ENCODE measurements around the gene ITGB2. TPM values are rescaled to one million over a fixed set of nuclear protein-coding genes. Genes with fewer than 3 reads are reported as not detected.

ITGB2 gene
- polyA plus RNA-seq, 1 of the 3 experiments (the other 2 are of a cell fraction) = 0.77 TPM

DNA sequence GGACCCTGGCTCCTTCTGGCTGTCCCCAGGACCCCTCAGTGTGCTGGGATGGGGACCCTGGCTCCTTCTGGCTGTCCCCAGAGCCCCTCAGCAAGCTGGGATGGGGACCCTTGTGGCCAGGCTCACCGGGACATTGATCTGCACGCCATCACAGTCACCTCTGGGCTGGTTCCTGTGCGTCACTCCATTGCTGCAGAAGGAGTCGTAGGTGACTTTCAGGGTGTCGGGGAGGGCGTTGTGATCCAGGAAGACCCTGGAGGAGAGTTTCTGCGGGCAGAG, 27.5 kb downstream of the ITGB2 start (continued):
- TF ChIP-seq, protein P1, sequence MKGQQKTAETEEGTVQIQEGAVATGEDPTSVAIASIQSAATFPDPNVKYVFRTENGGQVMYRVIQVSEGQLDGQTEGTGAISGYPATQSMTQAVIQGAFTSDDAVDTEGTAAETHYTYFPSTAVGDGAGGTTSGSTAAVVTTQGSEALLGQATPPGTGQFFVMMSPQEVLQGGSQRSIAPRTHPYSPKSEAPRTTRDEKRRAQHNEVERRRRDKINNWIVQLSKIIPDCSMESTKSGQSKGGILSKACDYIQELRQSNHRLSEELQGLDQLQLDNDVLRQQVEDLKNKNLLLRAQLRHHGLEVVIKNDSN (IDR thresholded peaks at IDR 0.05; ENCODE audit: borderline replicate concordance, low read depth) = no peak

DNA sequence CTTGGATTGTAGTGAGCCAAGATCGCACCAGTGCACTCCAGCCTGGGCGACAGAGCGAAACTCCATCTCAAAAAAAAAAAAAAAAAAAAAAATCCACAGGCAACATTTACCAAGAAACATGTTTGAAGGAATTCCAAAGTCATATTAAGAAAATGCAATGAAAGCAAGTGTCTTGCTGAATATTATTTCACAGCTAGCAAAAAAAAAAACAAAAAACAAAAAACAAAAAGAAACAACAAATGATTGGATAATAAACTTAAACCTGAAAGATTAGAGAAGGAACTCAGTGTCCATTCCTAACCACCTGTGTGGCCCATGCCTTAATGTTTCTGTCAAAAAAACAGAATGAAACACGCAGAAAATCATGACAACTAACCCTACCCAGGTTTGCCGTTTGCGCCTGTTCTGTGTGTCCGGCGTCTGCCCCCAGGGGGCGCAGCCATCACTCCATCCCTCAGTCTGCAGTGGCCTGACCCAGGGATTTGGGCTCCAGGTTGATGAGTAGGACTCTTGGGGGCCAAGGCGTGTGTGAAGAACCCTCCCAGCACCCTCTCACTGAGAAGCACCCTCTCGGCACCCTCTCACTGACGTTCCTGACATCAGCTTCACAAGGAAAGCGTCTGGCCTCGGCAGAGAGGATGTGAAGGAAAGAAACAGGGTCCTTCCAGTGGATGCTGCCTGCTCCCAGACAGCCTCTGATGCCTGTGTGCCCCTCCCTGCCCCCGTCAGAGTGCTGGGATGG, 28.0 kb downstream of the ITGB2 start:
- ChIA-PET POLR2A (interaction anchor here (0.6 kb wide), 1 partner anchor 9 kb away, joined by 7 read pairs; no protein-coding TSS in a partner anchor), CTCF (interaction anchor here (1.1 to 5.5 kb wide), 16 partner anchors 12 to 248 kb away, joined by 3 to 39 read pairs (median 6); no protein-coding TSS in a partner anchor)
- peaks cover 5% of the 10 kb centered on the region; the same call in 1 of the 2 replicates for H3K27me3 ChIP-seq (ENCODE audit: insufficient read depth)
- H4K20me1 ChIP-seq (ENCODE audit: insufficient read depth) = no peaks in the 10 kb centered on the region
- H3K4me2 ChIP-seq = no peak overlapping the region
- no peaks in the 10 kb centered on the region for H3K9me2 ChIP-seq
- TF ChIP-seq SMC3 (IDR thresholded peaks at IDR 0.05; ENCODE audit: low read depth, low read length) (peak; percentile 86), RAD21 (IDR thresholded peaks at IDR 0.05; ENCODE audit: low read length) (peak; percentile 70), TAF1 (IDR thresholded peaks at IDR 0.05; ENCODE audit: borderline replicate concordance, low read depth, low read length) (no peak), MXI1 (IDR thresholded peaks at IDR 0.05; ENCODE audit: low read depth, low read length) (no peak)
- TF ChIP-seq, protein P2, sequence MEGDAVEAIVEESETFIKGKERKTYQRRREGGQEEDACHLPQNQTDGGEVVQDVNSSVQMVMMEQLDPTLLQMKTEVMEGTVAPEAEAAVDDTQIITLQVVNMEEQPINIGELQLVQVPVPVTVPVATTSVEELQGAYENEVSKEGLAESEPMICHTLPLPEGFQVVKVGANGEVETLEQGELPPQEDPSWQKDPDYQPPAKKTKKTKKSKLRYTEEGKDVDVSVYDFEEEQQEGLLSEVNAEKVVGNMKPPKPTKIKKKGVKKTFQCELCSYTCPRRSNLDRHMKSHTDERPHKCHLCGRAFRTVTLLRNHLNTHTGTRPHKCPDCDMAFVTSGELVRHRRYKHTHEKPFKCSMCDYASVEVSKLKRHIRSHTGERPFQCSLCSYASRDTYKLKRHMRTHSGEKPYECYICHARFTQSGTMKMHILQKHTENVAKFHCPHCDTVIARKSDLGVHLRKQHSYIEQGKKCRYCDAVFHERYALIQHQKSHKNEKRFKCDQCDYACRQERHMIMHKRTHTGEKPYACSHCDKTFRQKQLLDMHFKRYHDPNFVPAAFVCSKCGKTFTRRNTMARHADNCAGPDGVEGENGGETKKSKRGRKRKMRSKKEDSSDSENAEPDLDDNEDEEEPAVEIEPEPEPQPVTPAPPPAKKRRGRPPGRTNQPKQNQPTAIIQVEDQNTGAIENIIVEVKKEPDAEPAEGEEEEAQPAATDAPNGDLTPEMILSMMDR (IDR thresholded peaks at IDR 0.05) = peak; percentile 94
- no peak overlapping the region for H3K9ac ChIP-seq
- no peaks in the 10 kb centered on the region for H3K36me3 ChIP-seq (replicated peaks in 1 of 2; ENCODE audit: control insufficient read depth in 1 of 2, insufficient read depth in 2 of 2, low read length in 1 of 2)
- H3K9me3 ChIP-seq = no peaks in the 10 kb centered on the region
- H3K79me2 ChIP-seq (ENCODE audit: insufficient read depth) = no peaks in the 10 kb centered on the region
- H2AFZ ChIP-seq (ENCODE audit: low read depth) = no peak overlapping the region
- H3F3A ChIP-seq (replicated peaks; ENCODE audit: insufficient read depth) = no peaks in the 10 kb centered on the region
- DNase-seq = peak; percentile 86
- H3K4me1 ChIP-seq (ENCODE audit: control insufficient read depth in 1 of 2, insufficient read depth in 2 of 2, low read depth in 1 of 2, low read length in 1 of 2) = peaks cover 0 to 5% of the 10 kb centered on the region in 2 experiments; a peak in 1 of 4 replicates
- H3K4me3 ChIP-seq (ENCODE audit: low read depth in 2 of 2, low read length in 1 of 2) = peak overlapping the region in 1 of 2 experiments; percentile 50; a peak in 1 of 4 replicates
- no peak overlapping the region for H3K27ac ChIP-seq (ENCODE audit: low read depth in 2 of 2, low read length in 1 of 2)
- 29% methylated on average over 11 of the region's 15 CpGs for WGBS (ENCODE audit: low lambda C conversion rate)

DNA sequence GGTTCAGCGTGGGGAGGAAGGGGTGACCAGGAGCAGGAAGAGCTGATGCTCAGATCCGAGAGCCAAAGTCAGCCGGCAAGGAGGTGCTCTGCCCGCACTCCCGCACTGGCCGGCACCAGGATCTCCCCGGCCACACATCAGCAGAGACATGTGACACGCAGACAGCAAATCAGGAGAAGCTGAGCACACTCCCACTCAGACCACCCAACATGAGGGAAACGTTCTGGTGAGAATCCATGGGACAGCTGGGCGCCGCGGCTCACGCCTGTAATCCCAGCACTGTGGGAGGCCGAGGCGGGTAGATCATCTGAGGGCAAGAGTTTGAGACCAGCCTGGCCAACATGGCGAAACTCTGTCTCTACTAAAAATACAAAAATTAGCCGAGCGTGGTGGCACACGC, 28.6 kb downstream of the ITGB2 start:
- no peak overlapping the region for H3K4me3 ChIP-seq (ENCODE audit: low read depth in 2 of 2, low read length in 1 of 2)
- H3K9me2 ChIP-seq = no peaks in the 10 kb centered on the region
- POLR2A ChIA-PET = interaction anchor here (0.6 kb wide), 1 partner anchor 8 kb away, joined by 7 read pairs; no protein-coding TSS in a partner anchor
- peaks cover 5% of the 10 kb centered on the region; the same call in 1 of the 2 replicates for H3K27me3 ChIP-seq (ENCODE audit: insufficient read depth)
- H3K27ac ChIP-seq (ENCODE audit: low read depth in 2 of 2, low read length in 1 of 2) = no peak overlapping the region
- no peaks in the 10 kb centered on the region for H3K36me3 ChIP-seq (replicated peaks in 1 of 2; ENCODE audit: control insufficient read depth in 1 of 2, insufficient read depth in 2 of 2, low read length in 1 of 2)
- 64% methylated on average over 13 of the region's 19 CpGs for WGBS (ENCODE audit: low lambda C conversion rate)
- no peaks in the 10 kb centered on the region for H3F3A ChIP-seq (replicated peaks; ENCODE audit: insufficient read depth)
- DNase-seq = no peak
- CTCF ChIA-PET = interaction anchor here (0.6 to 5.5 kb wide), 12 partner anchors 11 to 237 kb away, joined by 3 to 39 read pairs (median 4); partner anchors contain the start of gene PTTG1IP
- H3K79me2 ChIP-seq (ENCODE audit: insufficient read depth) = no peaks in the 10 kb centered on the region
- no peaks in the 10 kb centered on the region for H3K9me3 ChIP-seq
- no peak overlapping the region for H3K4me2 ChIP-seq
- H4K20me1 ChIP-seq (ENCODE audit: insufficient read depth) = no peaks in the 10 kb centered on the region
- peaks cover 0 to 5% of the 10 kb centered on the region in 2 experiments; a peak in 1 of 4 replicates for H3K4me1 ChIP-seq (ENCODE audit: control insufficient read depth in 1 of 2, insufficient read depth in 2 of 2, low read depth in 1 of 2, low read length in 1 of 2)
- H2AFZ ChIP-seq (ENCODE audit: low read depth) = no peak overlapping the region
- no peak overlapping the region for H3K9ac ChIP-seq
- TF ChIP-seq, protein P3, sequence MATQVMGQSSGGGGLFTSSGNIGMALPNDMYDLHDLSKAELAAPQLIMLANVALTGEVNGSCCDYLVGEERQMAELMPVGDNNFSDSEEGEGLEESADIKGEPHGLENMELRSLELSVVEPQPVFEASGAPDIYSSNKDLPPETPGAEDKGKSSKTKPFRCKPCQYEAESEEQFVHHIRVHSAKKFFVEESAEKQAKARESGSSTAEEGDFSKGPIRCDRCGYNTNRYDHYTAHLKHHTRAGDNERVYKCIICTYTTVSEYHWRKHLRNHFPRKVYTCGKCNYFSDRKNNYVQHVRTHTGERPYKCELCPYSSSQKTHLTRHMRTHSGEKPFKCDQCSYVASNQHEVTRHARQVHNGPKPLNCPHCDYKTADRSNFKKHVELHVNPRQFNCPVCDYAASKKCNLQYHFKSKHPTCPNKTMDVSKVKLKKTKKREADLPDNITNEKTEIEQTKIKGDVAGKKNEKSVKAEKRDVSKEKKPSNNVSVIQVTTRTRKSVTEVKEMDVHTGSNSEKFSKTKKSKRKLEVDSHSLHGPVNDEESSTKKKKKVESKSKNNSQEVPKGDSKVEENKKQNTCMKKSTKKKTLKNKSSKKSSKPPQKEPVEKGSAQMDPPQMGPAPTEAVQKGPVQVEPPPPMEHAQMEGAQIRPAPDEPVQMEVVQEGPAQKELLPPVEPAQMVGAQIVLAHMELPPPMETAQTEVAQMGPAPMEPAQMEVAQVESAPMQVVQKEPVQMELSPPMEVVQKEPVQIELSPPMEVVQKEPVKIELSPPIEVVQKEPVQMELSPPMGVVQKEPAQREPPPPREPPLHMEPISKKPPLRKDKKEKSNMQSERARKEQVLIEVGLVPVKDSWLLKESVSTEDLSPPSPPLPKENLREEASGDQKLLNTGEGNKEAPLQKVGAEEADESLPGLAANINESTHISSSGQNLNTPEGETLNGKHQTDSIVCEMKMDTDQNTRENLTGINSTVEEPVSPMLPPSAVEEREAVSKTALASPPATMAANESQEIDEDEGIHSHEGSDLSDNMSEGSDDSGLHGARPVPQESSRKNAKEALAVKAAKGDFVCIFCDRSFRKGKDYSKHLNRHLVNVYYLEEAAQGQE (IDR thresholded peaks at IDR 0.05; ENCODE audit: low read depth, low read length) = no peak
- TF ChIP-seq, protein P4, sequence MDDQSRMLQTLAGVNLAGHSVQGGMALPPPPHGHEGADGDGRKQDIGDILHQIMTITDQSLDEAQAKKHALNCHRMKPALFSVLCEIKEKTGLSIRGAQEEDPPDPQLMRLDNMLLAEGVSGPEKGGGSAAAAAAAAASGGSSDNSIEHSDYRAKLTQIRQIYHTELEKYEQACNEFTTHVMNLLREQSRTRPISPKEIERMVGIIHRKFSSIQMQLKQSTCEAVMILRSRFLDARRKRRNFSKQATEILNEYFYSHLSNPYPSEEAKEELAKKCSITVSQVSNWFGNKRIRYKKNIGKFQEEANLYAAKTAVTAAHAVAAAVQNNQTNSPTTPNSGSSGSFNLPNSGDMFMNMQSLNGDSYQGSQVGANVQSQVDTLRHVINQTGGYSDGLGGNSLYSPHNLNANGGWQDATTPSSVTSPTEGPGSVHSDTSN (IDR thresholded peaks at IDR 0.05) = no peak
- TF ChIP-seq NRF1 (IDR thresholded peaks at IDR 0.05; ENCODE audit: low read depth, low read length) = no peak
- no peak for TF ChIP-seq MEF2A (IDR thresholded peaks at IDR 0.05; ENCODE audit: borderline replicate concordance, low read depth)
- TF ChIP-seq, protein P5, sequence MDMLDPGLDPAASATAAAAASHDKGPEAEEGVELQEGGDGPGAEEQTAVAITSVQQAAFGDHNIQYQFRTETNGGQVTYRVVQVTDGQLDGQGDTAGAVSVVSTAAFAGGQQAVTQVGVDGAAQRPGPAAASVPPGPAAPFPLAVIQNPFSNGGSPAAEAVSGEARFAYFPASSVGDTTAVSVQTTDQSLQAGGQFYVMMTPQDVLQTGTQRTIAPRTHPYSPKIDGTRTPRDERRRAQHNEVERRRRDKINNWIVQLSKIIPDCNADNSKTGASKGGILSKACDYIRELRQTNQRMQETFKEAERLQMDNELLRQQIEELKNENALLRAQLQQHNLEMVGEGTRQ (IDR thresholded peaks at IDR 0.05; ENCODE audit: borderline replicate concordance, low read depth, low read length) = no peak
- TF ChIP-seq RFX5 (IDR thresholded peaks at IDR 0.05; ENCODE audit: low read length) = no peak
- TF ChIP-seq POLR2AphosphoS5 (IDR thresholded peaks at IDR 0.05; ENCODE audit: low read depth, low read length) = no peak
- TF ChIP-seq MXI1 (IDR thresholded peaks at IDR 0.05; ENCODE audit: low read depth, low read length) = no peak
- TF ChIP-seq FOXJ3 (CRISPR knock-in tag; IDR thresholded peaks at IDR 0.05) = no peak
